Stimulated activated CD4-positive, alpha-beta T cell treated with anti-CD3 and anti-CD28 coated beads, Interleukin-15, amount 100 ng/mL, for 48 hours (primary cell): ENCODE measurements around the gene SLC25A13.

ENCODE experiments used
- DNase-seq, 2 donors: peaks; one replicate each; pipeline ENCODE4 v3.0.0-alpha.2; 2020; ENCODE audit warnings: low read depth in 2 of 2

The SLC25A13 gene

GRCh38 chr7:96093435-96093834 lies 228.5 kb downstream of the SLC25A13 start:
- no peak for DNase-seq

GRCh38 chr7:96090756-96091155 lies 231.1 kb downstream of the SLC25A13 start:
- DNase-seq = no peak

GRCh38 chr7:96089511-96089910 lies 232.4 kb downstream of the SLC25A13 start:
- no peak for DNase-seq

- DNase-seq = no peak
Measured at GRCh38 chr7:96088579-96088978, 233.3 kb downstream of the SLC25A13 start.

GRCh38 chr7:96085953-96086352 lies 235.9 kb downstream of the SLC25A13 start:
- no peak for DNase-seq

GRCh38 chr7:96084881-96085553 lies 236.9 kb downstream of the SLC25A13 start:
- DNase-seq = no peak

GRCh38 chr7:96080027-96080426 lies 241.9 kb downstream of the SLC25A13 start:
- DNase-seq = no peak

- DNase-seq = no peak
Measured at GRCh38 chr7:96076350-96076707, 245.6 kb downstream of the SLC25A13 start.

GRCh38 chr7:96075510-96076349 lies 246.2 kb downstream of the SLC25A13 start:
- peak in 1 of 2 donors; percentile 30 for DNase-seq

- no peak for DNase-seq
Measured at GRCh38 chr7:96074871-96075270, 247.0 kb downstream of the SLC25A13 start.
